ENCODE measurements around the gene EVI5L. TPM values are rescaled to one million over a fixed set of nuclear protein-coding genes. Genes with fewer than 3 reads are reported as not detected.

EVI5L gene
- total and polyA plus RNA-seq, 2 of the 13 experiments (the other 11 are each of a cell fraction or from before 2014, with no cell fraction given): 1.7 to 2.4 TPM

GRCh38 chr19:7784856-7785255 lies 45.2 kb upstream of the EVI5L start:
- FAIRE-seq: no peak
- POLR2A ChIA-PET: no interaction called here

More at GRCh38 chr19:7784856-7785255, 45.2 kb upstream of the EVI5L start:
- DNase-seq (ENCODE audit: low spot score) (no peak), ATAC-seq (no peak)
- Histone ChIP-seq H2AFZ (ENCODE audit: low read length) (no peak overlapping the region), H3K79me2 (ENCODE audit: insufficient read depth, low read length) (no peaks in the 10 kb centered on the region), H3K4me2 (ENCODE audit: low read depth, low read length) (no peak overlapping the region), H3K4me3 (replicated peaks in 1 of 3; ENCODE audit: insufficient read depth in 1 of 3, low read depth in 2 of 3, low read length in 3 of 3) (no peak overlapping the region), H3K36me3 (replicated peaks in 1 of 2; ENCODE audit: control insufficient read depth in 1 of 2, insufficient read depth in 2 of 2, low read length in 2 of 2) (no peaks in the 10 kb centered on the region), H3K9ac (ENCODE audit: insufficient read depth, low read depth, low read length) (no peak overlapping the region), H3K9me3 (ENCODE audit: low read length) (no peaks in the 10 kb centered on the region), H3K27me3 (ENCODE audit: control insufficient read depth in 1 of 2, insufficient read depth in 2 of 2, low read length in 2 of 2) (peaks cover 2 to 32% of the 10 kb centered on the region in 2 experiments), H3K4me1 (ENCODE audit: insufficient read depth, low read length) (no peaks in the 10 kb centered on the region), H3K27ac (ENCODE audit: extremely low read length, insufficient read depth, low read length) (no peak overlapping the region), H4K20me1 (ENCODE audit: insufficient read depth, low read length) (no peaks in the 10 kb centered on the region; the same call in 1 of the 2 replicates)
- no TSS peak for BruUV-seq (replicated peaks)
- in situ Hi-C loops (cut with HindIII; ENCODE audit: extremely low pct_ligation_motif_present, low pct_unique_long_range_greater_than_20kb) (no loop called here), intact Hi-C loops (cut with micrococcal nuclease; ENCODE audit: unreplicated experiment) (no loop called here)
- TF ChIP-seq MXD4 (CRISPR knock-in tag; IDR thresholded peaks at IDR 0.05): no peak
- no peak for TF ChIP-seq GZF1 (CRISPR knock-in tag; IDR thresholded peaks at IDR 0.05)
- TF ChIP-seq RBM39 (IDR thresholded peaks at IDR 0.05; ENCODE audit: low read depth, low read length, poor library complexity, severe bottlenecking): no peak
- no peak for TF ChIP-seq ZNF10 (CRISPR knock-in tag; IDR thresholded peaks at IDR 0.05; ENCODE audit: borderline replicate concordance, low read depth)
- no peak for TF ChIP-seq HDAC1 (CRISPR knock-in tag; IDR thresholded peaks at IDR 0.05)
- TF ChIP-seq ZNF720 (CRISPR knock-in tag; IDR thresholded peaks at IDR 0.05): no peak
- TF ChIP-seq TOE1 (CRISPR knock-in tag; IDR thresholded peaks at IDR 0.05): no peak
- no peak for TF ChIP-seq ETV5 (CRISPR knock-in tag; IDR thresholded peaks at IDR 0.05; ENCODE audit: borderline replicate concordance)
- no peak for TF ChIP-seq MBNL3 (CRISPR knock-in tag; conservative IDR thresholded peaks at IDR 0.05)
- TF ChIP-seq SUZ12 (IDR thresholded peaks at IDR 0.05; ENCODE audit: low read depth, low read length): no peak
- no peak for TF ChIP-seq ZNF614 (CRISPR knock-in tag; IDR thresholded peaks at IDR 0.05; ENCODE audit: borderline replicate concordance)
- no peak for TF ChIP-seq SMYD3 (CRISPR knock-in tag; IDR thresholded peaks at IDR 0.05)
- TF ChIP-seq SRSF9 (IDR thresholded peaks at IDR 0.05; ENCODE audit: borderline replicate concordance, insufficient read depth, low read depth, low read length, poor library complexity, severe bottlenecking): no peak
- no peak for TF ChIP-seq ZNF232 (CRISPR knock-in tag; IDR thresholded peaks at IDR 0.05; ENCODE audit: borderline replicate concordance)
- no peak for TF ChIP-seq ZNF607 (CRISPR knock-in tag; IDR thresholded peaks at IDR 0.05; ENCODE audit: borderline replicate concordance)
- no peak for TF ChIP-seq AGO1 (IDR thresholded peaks at IDR 0.05; ENCODE audit: low read depth, low read length, poor library complexity, severe bottlenecking)
- no peak for TF ChIP-seq MTA3 (CRISPR knock-in tag; IDR thresholded peaks at IDR 0.05)
- TF ChIP-seq KDM2A (CRISPR knock-in tag; IDR thresholded peaks at IDR 0.05; ENCODE audit: borderline replicate concordance, low read depth): no peak
- no peak for TF ChIP-seq IKZF5 (CRISPR knock-in tag; IDR thresholded peaks at IDR 0.05)
- TF ChIP-seq NFYC (CRISPR knock-in tag; IDR thresholded peaks at IDR 0.05): no peak
- CTCF ChIA-PET (ENCODE audit: low intra/inter-chr PET ratio, low total read pairs): no interaction called here
